K562 (cell line): ENCODE results near the gene PQBP1. TPM values are rescaled to one million over a fixed set of nuclear protein-coding genes. Genes with fewer than 3 reads are reported as not detected.

ENCODE experiments used
- ATAC-seq: fragments of 200-7000 bp; cut with Tn5 transposase; 3 replicates; pipeline ENCODE4 v1.9.1; 2020; ENCODE audit warnings: moderate library complexity
- BruUV-seq: library from RNA; stranded (reverse); fragments of 400-500 nt; replicated peaks from 2 replicates; lab custom pipeline; 2021; lab: Mats Ljungman, UMichigan
- CTCF ChIA-PET: fragments of 300-600 bp; formaldehyde crosslinking; extraction: SDS; loops from one replicate; lab custom pipeline; 2021; ENCODE audit warnings: low intra/inter-chr PET ratio; lab: Yijun Ruan, JAX
- POLR2A ChIA-PET: fragments of 300-600, 350-650 bp; sonication (Branson Sonifier 250); formaldehyde crosslinking; extraction: SDS; loops from one replicate; lab custom pipeline; 2021; ENCODE audit warnings: antibody characterized with exemption, inconsistent platforms; lab: Yijun Ruan, JAX
- DNase-seq, 4 experiments: peaks; one replicate each; pipeline versions ENCODE4 v3.0.0 to v3.0.0-alpha.2; 2011 to 2018; ENCODE audit warnings: low spot score in 3 of 4, mixed read lengths in 3 of 4; ENCODE audit errors: extremely low read depth in 1 of 4
- FAIRE-seq: peaks from 2 replicates; lab custom pipeline; 2011; peaks lifted over from hg19 to GRCh38; lab: Jason Lieb, UNC
- H2AFZ ChIP-seq: 2 replicates; pipeline ENCODE4 v1.6.0; 2011; ENCODE audit warnings: low read depth, low read length, control low read depth, inconsistent platforms
- H3K27ac ChIP-seq: fragments of 200-600 bp; 3 replicates; pipeline ENCODE4 v1.8.0; 2011; ENCODE audit warnings: low read depth, mild to moderate bottlenecking, control low read depth, inconsistent platforms, low read length, moderate library complexity, mixed read lengths; ENCODE audit errors: extremely low read depth
- H3K27me3 ChIP-seq, 2 experiments: fragments of 300-600 bp in 1 of 2; 2 replicates in 1 of 2; 3 replicates in 1 of 2; pipeline versions ENCODE4 v1.6.0 to v1.8.0; 2011; ENCODE audit warnings: inconsistent platforms in 2 of 2, low read length in 2 of 2, mild to moderate bottlenecking in 1 of 2, mixed read lengths in 1 of 2, moderate library complexity in 1 of 2; ENCODE audit not compliant: control insufficient read depth in 2 of 2, insufficient read depth in 2 of 2
- H3K36me3 ChIP-seq: fragments of 300-600 bp; 3 replicates; pipeline ENCODE4 v1.8.0; 2011; ENCODE audit warnings: mild to moderate bottlenecking, low read length, inconsistent platforms; ENCODE audit not compliant: control insufficient read depth, insufficient read depth
- H3K4me1 ChIP-seq, 2 experiments: fragments of 200-600 bp in 1 of 2; replicated peaks in 1 of 2; 2 replicates in 1 of 2; 3 replicates in 1 of 2; pipeline versions ENCODE4 v1.5.1 to v1.8.0; 2011; ENCODE audit warnings: inconsistent platforms in 2 of 2, low read length in 2 of 2, mild to moderate bottlenecking in 1 of 2, mixed read lengths in 1 of 2, moderate library complexity in 1 of 2; ENCODE audit not compliant: control insufficient read depth in 2 of 2, insufficient read depth in 2 of 2
- H3K4me2 ChIP-seq: 2 replicates; pipeline ENCODE4 v1.6.1; 2011; ENCODE audit warnings: low read length, control low read depth, inconsistent platforms, mixed read lengths; ENCODE audit not compliant: insufficient read depth
- H3K4me3 ChIP-seq: fragments of 200-600 bp; sonication (generic), shearing (Covaris generic); 2 replicates; pipeline ENCODE4 v1.5.1; 2016; ENCODE audit warnings: control low read depth, inconsistent platforms
- H3K79me2 ChIP-seq: fragments of 200-600 bp; 3 replicates; pipeline ENCODE4 v1.8.0; 2011; ENCODE audit warnings: low read length, inconsistent platforms; ENCODE audit not compliant: control insufficient read depth, insufficient read depth
- H3K9ac ChIP-seq, 2 experiments: 2 replicates each; pipeline versions ENCODE4 v1.6.0 to v1.6.1; 2011; ENCODE audit warnings: low read depth in 2 of 2, low read length in 2 of 2, control low read depth in 1 of 2, inconsistent platforms in 1 of 2, mild to moderate bottlenecking in 1 of 2, mixed read lengths in 1 of 2; ENCODE audit not compliant: insufficient read depth in 1 of 2
- H3K9me1 ChIP-seq: one replicate; pipeline ENCODE4 v1.6.0; 2011; ENCODE audit warnings: inconsistent platforms, mild to moderate bottlenecking, low read length, moderate library complexity; ENCODE audit not compliant: control insufficient read depth, insufficient read depth
- H3K9me3 ChIP-seq: replicated peaks from 2 replicates; pipeline ENCODE4 v1.5.1; 2011; ENCODE audit warnings: low read depth, low read length, inconsistent platforms; ENCODE audit not compliant: control insufficient read depth, insufficient read depth
- H4K20me1 ChIP-seq: replicated peaks from 2 replicates; pipeline ENCODE4 v1.6.1; 2011; ENCODE audit warnings: low read length, inconsistent platforms, mixed read lengths; ENCODE audit not compliant: control insufficient read depth, insufficient read depth
- C11orf30 ChIP-seq: fragments of 450-650 bp; IDR thresholded peaks from 2 replicates; pipeline ENCODE4 v1.6.1; 2016; ENCODE audit warnings: low read depth, mild to moderate bottlenecking
- ESRRB ChIP-seq: fragments of 250-450 bp; sonication (Bioruptor Pico); IDR thresholded peaks from 2 replicates; pipeline ENCODE4 v1.5.0; 2020; ENCODE audit warnings: mild to moderate bottlenecking, moderate library complexity, borderline replicate concordance
- ETS2 ChIP-seq: IDR thresholded peaks from 2 replicates; pipeline ENCODE4 v1.6.1; 2016; ENCODE audit warnings: borderline replicate concordance, missing genetic modification characterization, mild to moderate bottlenecking, moderate library complexity, missing compliant biosample characterization; ENCODE audit not compliant: poor library complexity, severe bottlenecking
- HDGF ChIP-seq: fragments of 450-650 bp; IDR thresholded peaks from 2 replicates; pipeline ENCODE4 v1.6.1; 2016
- MAFG ChIP-seq: fragments of 450-650 bp; conservative IDR thresholded peaks from 2 replicates; pipeline ENCODE4 v1.6.1; 2016; ENCODE audit warnings: missing genetic modification characterization, missing compliant biosample characterization
- RFX1 ChIP-seq: fragments of 450-650 bp; IDR thresholded peaks from 2 replicates; pipeline ENCODE4 v1.6.1; 2016; ENCODE audit warnings: mild to moderate bottlenecking, moderate library complexity
- ZBTB1 ChIP-seq: sonication (generic); formaldehyde crosslinking; IDR thresholded peaks from 2 replicates; pipeline ENCODE4 v1.8.1; 2023; ENCODE audit warnings: missing genetic modification reagents, low read depth, mild to moderate bottlenecking, borderline replicate concordance
- ZFP1 ChIP-seq: fragments of 450-650 bp; formaldehyde crosslinking; IDR thresholded peaks from 2 replicates; pipeline ENCODE4 v1.4.0; 2020; ENCODE audit warnings: mild to moderate bottlenecking, mixed read lengths
- ZNF316 ChIP-seq: fragments of 450-650 bp; IDR thresholded peaks from 2 replicates; pipeline ENCODE4 v1.6.1; 2016
- WGBS: fragments of 100-300 bp; shearing (Covaris generic); methylation state at CpG from one replicate; pipeline ENCODE4 v1.1.6; 2016; ENCODE audit warnings: low coverage, mixed read lengths; ENCODE audit not compliant: insufficient coverage; ENCODE audit errors: missing lambda C conversion rate; 5-methylcytosine and 5-hydroxymethylcytosine counted together
- in situ Hi-C: fragments of 300-500 bp; cut with MboI; formaldehyde crosslinking; loops from 4 replicates; pipeline ENCODE4 v1.15.0; 2018; ENCODE audit warnings: inconsistent platforms, mixed read lengths
- intact Hi-C: fragments of 100-400 bp; cut with micrococcal nuclease; formaldehyde crosslinking; loops from 2 replicates; pipeline ENCODE4 v1.14.2; 2022
- polyA plus RNA-seq, 8 experiments: library from polyadenylated mRNA; depleted of rRNA in 4 of 8; stranded (reverse) in 5 of 8; unstranded in 3 of 8; fragments of >200 nt; fragmentation: Nextera tagmentation in 2 of 8; fragmentation: Illumina TruSeq in 1 of 8; extraction: Ambion mirVana in 2 of 8; extraction: Trizol in 1 of 8; gene quantifications; 2 replicates each; pipeline versions ENCODE4 v1.2.1 to v1.2.3, GENCODE V29; 2011 to 2014; ENCODE audit warnings: inconsistent platforms in 1 of 8, missing spikeins in 1 of 8
- total RNA-seq, 7 experiments: library from RNA; depleted of rRNA in 6 of 7; stranded (reverse); fragments of >200 nt in 6 of 7; fragmentation: Illumina TruSeq in 2 of 7; extraction: Trizol in 2 of 7; gene quantifications; 2 replicates each; pipeline versions ENCODE4 v1.2.1 to v1.2.3, GENCODE V29; 2011 to 2021; ENCODE audit warnings: low replicate concordance in 1 of 7
- TF ChIP-seq, protein P1 (sequence below), 2 experiments: fragments of 250-450 bp in 1 of 2; fragments of 450-650 bp in 1 of 2; sonication (Bioruptor Pico) in 1 of 2; IDR thresholded peaks; 2 replicates each; pipeline versions ENCODE4 v1.6.1 to v1.8.0; 2016 to 2021; ENCODE audit warnings: mild to moderate bottlenecking in 2 of 2, moderate library complexity in 2 of 2, missing compliant biosample characterization in 1 of 2, missing genetic modification characterization in 1 of 2

PQBP1 gene
- total and polyA plus RNA-seq, 9 of the 15 experiments (the other 6 are each of a cell fraction or from before 2014, with no cell fraction given) = 41.3 to 262 (median 112) TPM

DNA sequence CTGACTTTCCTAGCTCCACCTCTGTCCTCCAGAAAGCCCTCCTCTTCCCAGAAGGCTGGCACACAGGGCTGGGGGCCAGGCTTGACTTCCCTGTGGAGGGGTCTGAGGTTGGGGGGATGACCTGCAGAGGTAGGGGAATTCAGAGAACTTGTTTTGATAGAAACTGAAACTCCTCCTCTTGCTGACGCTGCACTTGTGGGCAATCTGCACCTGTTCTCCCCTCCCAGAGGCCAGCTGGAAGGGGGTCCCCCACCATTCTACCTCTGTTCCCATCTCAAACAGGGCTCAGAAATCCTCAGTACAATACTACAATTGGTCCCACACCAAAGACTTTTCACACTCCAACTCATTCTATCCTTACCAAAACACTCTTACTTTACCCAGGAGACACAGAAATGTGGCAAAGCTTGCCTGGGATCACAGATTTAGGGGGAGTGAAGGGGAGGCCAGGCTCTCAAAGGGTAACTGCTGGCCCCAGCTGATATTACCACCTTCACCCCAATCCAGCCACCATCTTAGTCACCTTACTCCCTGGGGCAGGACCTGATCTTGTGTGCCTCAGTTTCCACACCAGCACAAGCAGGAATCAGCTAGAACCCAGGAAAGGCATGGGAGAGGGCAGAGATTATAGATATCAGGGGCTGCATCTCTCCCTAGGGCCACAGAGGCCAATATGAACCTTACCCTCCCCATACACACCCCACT is 41.1 kb downstream of the PQBP1 start:
- TF ChIP-seq C11orf30 (peak; percentile 28; the same call in 1 of the 2 replicates), RFX1 (no peak), HDGF (no peak), ETS2 (tag) (no peak), MAFG (0 out of 2 replicates have a peak, but pooled peaks have one; percentile 17), ZNF316 (peak; percentile 49; the same call in 1 of the 2 replicates), ESRRB (CRISPR knock-in tag) (no peak), ZBTB1 (CRISPR knock-in tag) (no peak), ZFP1 (CRISPR knock-in tag) (no peak)
- TF ChIP-seq, protein P1, sequence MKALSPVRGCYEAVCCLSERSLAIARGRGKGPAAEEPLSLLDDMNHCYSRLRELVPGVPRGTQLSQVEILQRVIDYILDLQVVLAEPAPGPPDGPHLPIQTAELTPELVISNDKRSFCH (CRISPR knock-in tag; IDR thresholded peaks at IDR 0.05) = no peak
- TF ChIP-seq, protein P1 (tag; IDR thresholded peaks at IDR 0.05) = no peak
- intact Hi-C loops (no loop called here), in situ Hi-C loops (no loop called here)
- DNase-seq = no peak
- Histone ChIP-seq H3K9ac (peak overlapping the region; percentile 65 to 69; a peak in 3 of 4 replicates), H3K4me2 (peak overlapping the region; percentile 24; the same call in 1 of the 2 replicates), H3K4me1 (peaks cover 59 to 77% of the 10 kb centered on the region in 2 experiments), H3K9me3 (no peaks in the 10 kb centered on the region), H3K9me1 (no peaks in the 10 kb centered on the region), H2AFZ (no peak overlapping the region), H3K36me3 (peaks cover 69% of the 10 kb centered on the region), H3K79me2 (peaks cover 90% of the 10 kb centered on the region), H3K4me3 (no peak overlapping the region), H3K27ac (peak overlapping the region; percentile 91), H3K27me3 (no peaks in the 10 kb centered on the region), H4K20me1 (no peaks in the 10 kb centered on the region)
- no peak for ATAC-seq
- BruUV-seq = no TSS peak
- POLR2A ChIA-PET = interaction anchor here (0.7 kb wide), 1 partner anchor 41 kb away, joined by 3 read pairs; the partner anchor contains the start of genes PQBP1 and TIMM17B
- FAIRE-seq = no peak
- WGBS = 13% methylated on average over 1 of the region's 1 CpG
- CTCF ChIA-PET = interaction anchor here (1.6 kb wide), 1 partner anchor 22 kb away, joined by 4 read pairs; no protein-coding TSS in a partner anchor
